Activated T-helper 1 cell treated with anti-CD3 and anti-CD28 coated beads, Interleukin-12 subunit alpha, Interleukin-12 subunit beta, Interleukin-2, Interleukin-4 antibody, amounts not matched to agents 30 ng/mL and 10 ng/mL and 1 ng/mL, durations not matched to agents 14 hours and 24 hours and 36 hours (primary cell): ENCODE results near the gene CLIC3. TPM values are rescaled to one million over a fixed set of nuclear protein-coding genes. Genes with fewer than 3 reads are reported as not detected.

Source experiments
- DNase-seq: peaks from one replicate; pipeline ENCODE4 v3.0.0; 2021; ENCODE audit warnings: low spot score
- H3K27ac Mint-ChIP-seq: one replicate; pipeline ENCODE4 v1.8.0; 2021; ENCODE audit warnings: mild to moderate bottlenecking, mixed read lengths
- H3K27me3 Mint-ChIP-seq: one replicate; pipeline ENCODE4 v1.8.0; 2022; ENCODE audit warnings: mild to moderate bottlenecking, moderate library complexity, mixed read lengths; ENCODE audit not compliant: insufficient read depth
- H3K36me3 Mint-ChIP-seq: one replicate; pipeline ENCODE4 v1.8.0; 2021; ENCODE audit warnings: low read depth, mixed read lengths
- H3K4me1 Mint-ChIP-seq: one replicate; pipeline ENCODE4 v1.8.0; 2021; ENCODE audit warnings: low read depth, mixed read lengths
- H3K4me3 Mint-ChIP-seq: one replicate; pipeline ENCODE4 v1.8.0; 2021; ENCODE audit warnings: mild to moderate bottlenecking, moderate library complexity, mixed read lengths
- H3K9me3 Mint-ChIP-seq: one replicate; pipeline ENCODE4 v1.8.0; 2021; ENCODE audit warnings: mixed read lengths
- intact Hi-C: fragments of 100-400 bp; cut with micrococcal nuclease; formaldehyde crosslinking; loops from one replicate; pipeline ENCODE4 v1.15.1; 2024
- total RNA-seq: library from RNA; stranded (reverse); gene quantifications from 2 replicates; pipeline ENCODE4 v1.2.3, GENCODE V29; 2022

CLIC3 gene
- total RNA-seq, 1 donor from 2014 or later: not detected

GRCh38 chr9:136958898-136959850 is 37.2 kb downstream of the CLIC3 start:
- Mint-ChIP-seq H3K4me1 (no peaks in the 10 kb centered on the region), H3K27me3 (no peaks in the 10 kb centered on the region), H3K36me3 (no peaks in the 10 kb centered on the region), H3K9me3 (peaks cover 9% of the 10 kb centered on the region), H3K27ac (no peak overlapping the region), H3K4me3 (no peak overlapping the region)
- no peak for DNase-seq
- intact Hi-C loops: no loop called here

- H3K4me3 Mint-ChIP-seq: no peak overlapping the region
- H3K27me3 Mint-ChIP-seq: no peaks in the 10 kb centered on the region
- peaks cover 9% of the 10 kb centered on the region for H3K9me3 Mint-ChIP-seq
- no peak overlapping the region for H3K27ac Mint-ChIP-seq
- H3K4me1 Mint-ChIP-seq: no peaks in the 10 kb centered on the region
- DNase-seq: no peak
- H3K36me3 Mint-ChIP-seq: no peaks in the 10 kb centered on the region
- intact Hi-C loops: no loop called here
These were observed 37.9 kb downstream of the CLIC3 start for GRCh38 chr9:136958473-136958872.

GRCh38 chr9:136957901-136958300 is 38.5 kb downstream of the CLIC3 start:
- no peak for DNase-seq
- intact Hi-C loops: no loop called here
- Mint-ChIP-seq H3K4me1 (no peaks in the 10 kb centered on the region), H3K9me3 (peaks cover 9% of the 10 kb centered on the region), H3K4me3 (no peak overlapping the region), H3K27me3 (no peaks in the 10 kb centered on the region), H3K27ac (no peak overlapping the region), H3K36me3 (no peaks in the 10 kb centered on the region)

- intact Hi-C loops: no loop called here
These were observed 38.9 kb downstream of the CLIC3 start for GRCh38 chr9:136957461-136957860.

DNA sequence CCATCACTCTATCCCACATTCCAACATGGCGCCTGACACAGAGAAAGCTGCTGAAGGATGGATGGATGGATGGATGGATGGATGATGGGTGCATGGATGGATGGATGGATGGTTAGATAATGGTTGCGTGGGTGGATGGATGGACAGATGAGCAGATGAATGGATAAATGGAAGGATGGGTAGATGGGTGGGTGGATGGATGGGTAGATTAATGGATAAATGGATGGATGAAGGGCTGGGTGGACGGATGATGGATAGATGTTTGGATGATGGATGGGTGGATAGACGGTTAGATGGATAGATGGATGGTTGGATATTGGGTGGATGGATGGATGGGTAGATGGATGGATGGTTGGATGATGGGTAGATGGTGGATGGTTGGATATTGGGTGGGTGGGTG is 39.8 kb downstream of the CLIC3 start:
- no peak for DNase-seq
- intact Hi-C loops: no loop called here

More at GRCh38 chr9:136957461-136957860, 38.9 kb downstream of the CLIC3 start:
- DNase-seq: no peak
- Mint-ChIP-seq H3K4me1 (no peaks in the 10 kb centered on the region), H3K36me3 (no peaks in the 10 kb centered on the region), H3K27ac (no peak overlapping the region), H3K27me3 (no peaks in the 10 kb centered on the region), H3K9me3 (peaks cover 9% of the 10 kb centered on the region), H3K4me3 (no peak overlapping the region)

GRCh38 chr9:136955943-136956335 is 40.4 kb downstream of the CLIC3 start:
- H3K36me3 Mint-ChIP-seq: no peaks in the 10 kb centered on the region
- DNase-seq: no peak
- H3K4me1 Mint-ChIP-seq: no peaks in the 10 kb centered on the region
- no peaks in the 10 kb centered on the region for H3K27me3 Mint-ChIP-seq
- no peak overlapping the region for H3K27ac Mint-ChIP-seq
- intact Hi-C loops: no loop called here
- H3K9me3 Mint-ChIP-seq: peaks cover 9% of the 10 kb centered on the region
- H3K4me3 Mint-ChIP-seq: no peak overlapping the region

More for the DNA sequence above, 39.8 kb downstream of the CLIC3 start:
- Mint-ChIP-seq H3K27me3 (no peaks in the 10 kb centered on the region), H3K9me3 (peaks cover 9% of the 10 kb centered on the region), H3K4me3 (no peak overlapping the region), H3K36me3 (no peaks in the 10 kb centered on the region), H3K4me1 (no peaks in the 10 kb centered on the region), H3K27ac (peak overlapping the region; percentile 56)

DNA sequence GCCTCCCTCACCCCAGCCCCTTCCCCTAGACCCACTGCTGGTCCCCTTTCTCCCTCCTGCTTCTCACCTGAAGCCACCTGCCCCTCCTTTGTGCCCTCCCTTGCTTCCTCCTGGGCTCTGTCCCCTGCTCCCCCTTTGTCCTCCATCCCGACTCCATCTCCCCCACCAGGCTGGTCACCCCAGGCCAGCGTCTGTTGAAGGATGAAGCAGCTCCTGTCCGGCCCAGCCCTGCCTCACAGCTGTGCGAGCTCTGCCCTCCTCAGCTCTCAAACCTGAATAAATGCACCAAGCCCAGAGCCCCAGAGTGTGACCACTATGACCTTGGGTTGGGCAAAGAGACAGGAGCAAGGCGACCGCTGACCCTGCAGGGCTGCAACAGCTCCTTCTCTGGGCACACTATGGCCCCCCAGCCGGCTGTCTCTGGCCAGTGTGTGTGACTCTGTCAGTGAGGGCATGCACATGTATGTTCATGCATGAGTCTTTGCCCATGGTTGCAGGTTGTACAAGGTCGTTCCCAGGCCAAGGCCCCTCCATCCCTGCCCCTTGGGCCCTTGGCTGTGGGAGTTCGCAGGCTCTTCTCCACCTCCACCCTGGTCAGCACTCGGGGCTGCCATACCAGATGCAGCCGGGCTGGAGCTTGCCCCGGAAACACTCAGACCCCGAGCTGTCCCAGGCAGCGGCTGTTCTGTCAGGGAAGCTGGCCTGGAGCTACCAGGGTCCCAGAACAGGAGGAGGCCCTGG is 41.0 kb downstream of the CLIC3 start:
- intact Hi-C loops: no loop called here
- H3K27me3 Mint-ChIP-seq: no peaks in the 10 kb centered on the region

GRCh38 chr9:136954270-136955083 is 41.9 kb downstream of the CLIC3 start:
- H3K4me1 Mint-ChIP-seq: no peaks in the 10 kb centered on the region
- no peak overlapping the region for H3K4me3 Mint-ChIP-seq
- intact Hi-C loops: no loop called here
- H3K27me3 Mint-ChIP-seq: no peaks in the 10 kb centered on the region
- DNase-seq: no peak
- no peak overlapping the region for H3K27ac Mint-ChIP-seq
- H3K9me3 Mint-ChIP-seq: peaks cover 9% of the 10 kb centered on the region
- no peaks in the 10 kb centered on the region for H3K36me3 Mint-ChIP-seq

More for the DNA sequence above, 41.0 kb downstream of the CLIC3 start:
- H3K36me3 Mint-ChIP-seq: no peaks in the 10 kb centered on the region
- no peaks in the 10 kb centered on the region for H3K4me1 Mint-ChIP-seq
- peaks cover 9% of the 10 kb centered on the region for H3K9me3 Mint-ChIP-seq
- DNase-seq: no peak
- H3K27ac Mint-ChIP-seq: no peak overlapping the region
- H3K4me3 Mint-ChIP-seq: no peak overlapping the region

GRCh38 chr9:136953771-136954269 is 42.5 kb downstream of the CLIC3 start:
- no peaks in the 10 kb centered on the region for H3K27me3 Mint-ChIP-seq
- no peaks in the 10 kb centered on the region for H3K4me1 Mint-ChIP-seq
- H3K9me3 Mint-ChIP-seq: peaks cover 9% of the 10 kb centered on the region
- no peaks in the 10 kb centered on the region for H3K36me3 Mint-ChIP-seq
- intact Hi-C loops: no loop called here
- no peak overlapping the region for H3K27ac Mint-ChIP-seq
- DNase-seq: no peak
- H3K4me3 Mint-ChIP-seq: no peak overlapping the region

DNA sequence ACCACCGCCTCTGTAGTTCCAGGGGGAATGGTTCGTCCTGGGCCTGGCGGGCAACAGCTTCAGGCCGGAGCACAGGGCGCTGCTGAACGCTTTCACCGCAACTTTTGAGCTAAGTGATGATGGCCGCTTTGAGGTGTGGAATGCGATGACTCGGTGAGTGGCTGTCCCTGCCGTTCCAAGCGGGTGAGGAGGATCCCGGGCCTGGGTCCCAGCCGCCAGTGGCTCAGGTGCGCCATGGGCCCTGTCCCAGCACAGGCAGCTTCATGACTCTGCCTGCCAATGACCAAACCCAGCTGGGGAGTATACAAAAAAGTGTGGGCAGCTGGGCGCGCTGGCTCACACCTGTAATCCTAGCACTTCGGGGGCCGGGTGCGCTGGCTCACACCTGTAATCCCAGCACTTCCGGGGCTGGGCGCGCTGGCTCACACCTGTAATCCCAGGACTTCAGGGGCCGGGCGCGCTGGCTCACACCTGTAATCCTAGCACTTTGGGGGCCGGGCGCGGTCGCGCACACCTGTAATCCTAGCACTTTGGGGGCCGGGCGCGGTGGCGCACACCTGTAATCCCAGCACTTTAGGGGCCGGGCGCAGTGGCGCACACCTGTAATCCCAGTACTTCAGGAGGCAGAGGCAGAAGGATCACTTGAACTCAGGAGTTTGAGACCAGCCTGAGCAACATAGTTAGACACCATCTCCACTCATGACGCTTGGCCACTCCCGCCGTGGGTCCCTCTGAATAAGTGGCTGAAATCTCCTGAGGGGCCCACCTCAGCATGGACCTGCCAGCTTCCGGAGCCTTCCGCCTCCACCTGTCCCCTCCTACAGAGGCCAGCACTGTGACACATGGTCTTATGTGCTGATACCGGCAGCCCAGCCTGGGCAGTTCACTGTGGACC is 43.2 kb downstream of the CLIC3 start:
- no peaks in the 10 kb centered on the region for H3K36me3 Mint-ChIP-seq
- no peak for DNase-seq
- peaks cover 9% of the 10 kb centered on the region for H3K9me3 Mint-ChIP-seq
- no peaks in the 10 kb centered on the region for H3K4me1 Mint-ChIP-seq
- no peak overlapping the region for H3K4me3 Mint-ChIP-seq
- H3K27me3 Mint-ChIP-seq: no peaks in the 10 kb centered on the region
- intact Hi-C loops: no loop called here
- no peak overlapping the region for H3K27ac Mint-ChIP-seq

- Mint-ChIP-seq H3K4me1 (no peaks in the 10 kb centered on the region), H3K4me3 (no peak overlapping the region), H3K27me3 (no peaks in the 10 kb centered on the region), H3K9me3 (peaks cover 9% of the 10 kb centered on the region), H3K27ac (no peak overlapping the region), H3K36me3 (no peaks in the 10 kb centered on the region)
- DNase-seq: no peak
- intact Hi-C loops: no loop called here
These were observed 44.0 kb downstream of the CLIC3 start for GRCh38 chr9:136952321-136952850.
